HCT116 (cell line): ENCODE measurements around the gene PHB1. TPM values are rescaled to one million over a fixed set of nuclear protein-coding genes. Genes with fewer than 3 reads are reported as not detected.

Source experiments
- ATAC-seq: fragments of 200-7000 bp; cut with Tn5 transposase; 2 replicates; pipeline ENCODE4 v1.9.1; 2020; ENCODE audit warnings: mild to moderate bottlenecking, moderate library complexity
- BruUV-seq: library from RNA; stranded (reverse); fragments of 400-500 nt; replicated peaks from 2 replicates; lab custom pipeline; 2021; lab: Mats Ljungman, UMichigan
- CTCF ChIA-PET: fragments of 300-600 bp; sonication (Branson Sonifier 250); formaldehyde crosslinking; loops from one replicate; lab custom pipeline; 2021; ENCODE audit warnings: antibody characterized with exemption; lab: Charles Lee
- POLR2A ChIA-PET: fragments of 300-600, 350-600 bp; sonication (Branson Sonifier 250); formaldehyde crosslinking; loops from one replicate; lab custom pipeline; 2021; ENCODE audit warnings: antibody characterized with exemption; lab: Charles Lee
- RAD21 ChIA-PET, 2 experiments: fragments of 300-600 bp; sonication (Branson Sonifier 250); formaldehyde crosslinking; loops; one replicate each; lab custom pipeline; 2023; ENCODE audit warnings: low total read pairs in 2 of 2; ENCODE audit not compliant: uncharacterized antibody in 2 of 2, unreplicated experiment in 2 of 2, low non-redundant PET in 1 of 2; lab: Charles Lee
- DNase-seq: peaks from one replicate; pipeline ENCODE4 v3.0.0-alpha.2; 2010; ENCODE audit warnings: low read depth, low spot score
- H2AFZ ChIP-seq: fragments of 200-600 bp; shearing (Covaris generic), sonication (generic); 2 replicates; pipeline ENCODE4 v1.6.1; 2017; ENCODE audit warnings: low read depth, mixed run types, mixed read lengths, antibody characterized with exemption, low read length; ENCODE audit not compliant: poor library complexity, severe bottlenecking
- H3K27ac ChIP-seq: 2 replicates; pipeline ENCODE4 v1.5.1; 2012; ENCODE audit warnings: low read depth, low read length
- H3K27me3 ChIP-seq: fragments of 200-600 bp; sonication (generic); 2 replicates; pipeline ENCODE4 v1.6.1; 2016; ENCODE audit warnings: mixed run types, low read length, mixed read lengths; ENCODE audit not compliant: insufficient read depth
- H3K36me3 ChIP-seq, 2 experiments: fragments of 200-500 bp in 1 of 2; fragments of 200-600 bp in 1 of 2; sonication (Bioruptor generic) in 1 of 2; sonication (generic) in 1 of 2; 2 replicates each; pipeline versions ENCODE4 v1.5.1 to v1.6.1; 2014 to 2016; ENCODE audit warnings: low read length in 2 of 2, inconsistent platforms in 1 of 2, mixed read lengths in 1 of 2, mixed run types in 1 of 2; ENCODE audit not compliant: insufficient read depth in 2 of 2, control insufficient read depth in 1 of 2
- H3K4me1 ChIP-seq, 2 experiments: fragments of 200-600 bp in 1 of 2; sonication (generic) in 1 of 2; 2 replicates each; pipeline versions ENCODE4 v1.5.1 to v1.6.1; 2012 to 2017; ENCODE audit warnings: low read length in 2 of 2, inconsistent platforms in 1 of 2, mild to moderate bottlenecking in 1 of 2, mixed read lengths in 1 of 2, mixed run types in 1 of 2, moderate library complexity in 1 of 2; ENCODE audit not compliant: insufficient read depth in 2 of 2, control insufficient read depth in 1 of 2
- H3K4me2 ChIP-seq: fragments of 200-600 bp; sonication (generic); 2 replicates; pipeline ENCODE4 v1.6.1; 2017; ENCODE audit warnings: mixed run types, low read length, mixed read lengths
- H3K4me3 ChIP-seq, 2 experiments: fragments of 200-600 bp in 1 of 2; sonication (generic) in 1 of 2; replicated peaks in 1 of 2; 2 replicates each; pipeline ENCODE4 v1.5.1; 2011 to 2016; ENCODE audit warnings: low read length in 2 of 2, control low read depth in 1 of 2, low read depth in 1 of 2, mild to moderate bottlenecking in 1 of 2, mixed read lengths in 1 of 2, mixed run types in 1 of 2
- H3K79me2 ChIP-seq: fragments of 200-600 bp; sonication (generic); 2 replicates; pipeline ENCODE4 v1.6.1; 2017; ENCODE audit warnings: mild to moderate bottlenecking, mixed run types, low read length, moderate library complexity, mixed read lengths; ENCODE audit not compliant: insufficient read depth
- H3K9ac ChIP-seq: fragments of 200-600 bp; sonication (generic); 2 replicates; pipeline ENCODE4 v1.6.1; 2016; ENCODE audit warnings: low read length, mixed read lengths
- H3K9me2 ChIP-seq: fragments of 200-600 bp; sonication (generic), shearing (Covaris generic); 2 replicates; pipeline ENCODE4 v1.6.1; 2017; ENCODE audit warnings: mixed run types, mild to moderate bottlenecking, moderate library complexity; ENCODE audit not compliant: insufficient read depth
- H3K9me3 ChIP-seq, 2 experiments: fragments of 200-500 bp in 1 of 2; fragments of 200-600 bp in 1 of 2; sonication (Bioruptor generic) in 1 of 2; sonication (generic) in 1 of 2; 2 replicates each; pipeline ENCODE4 v1.6.1; 2014 to 2017; ENCODE audit warnings: low read length in 2 of 2, mixed read lengths in 2 of 2, inconsistent platforms in 1 of 2, low read depth in 1 of 2, mild to moderate bottlenecking in 1 of 2, mixed run types in 1 of 2, moderate library complexity in 1 of 2; ENCODE audit not compliant: control insufficient read depth in 1 of 2, insufficient read depth in 1 of 2
- H4K20me1 ChIP-seq: fragments of 200-600 bp; sonication (generic), shearing (Covaris generic); 2 replicates; pipeline ENCODE4 v1.6.1; 2017; ENCODE audit warnings: mixed run types, mild to moderate bottlenecking, moderate library complexity; ENCODE audit not compliant: insufficient read depth
- ATF3 ChIP-seq: IDR thresholded peaks from 2 replicates; pipeline ENCODE4 v1.6.1; 2012
- CEBPB ChIP-seq: IDR thresholded peaks from 2 replicates; pipeline ENCODE4 v1.6.1; 2012; ENCODE audit warnings: low read depth
- ELF1 ChIP-seq: IDR thresholded peaks from 2 replicates; pipeline ENCODE4 v1.6.1; 2012; ENCODE audit warnings: low read depth, borderline replicate concordance
- EZH2 ChIP-seq: fragments of 200-600 bp; sonication (generic); IDR thresholded peaks from 2 replicates; pipeline ENCODE4 v1.6.1; 2017; ENCODE audit warnings: antibody characterized with exemption, mixed run types
- EZH2phosphoT487 ChIP-seq: fragments of 200-600 bp; IDR thresholded peaks from 2 replicates; pipeline ENCODE4 v1.6.1; 2018; ENCODE audit warnings: antibody characterized with exemption, borderline replicate concordance
- POLR2AphosphoS5 ChIP-seq: IDR thresholded peaks from 2 replicates; pipeline ENCODE4 v1.6.1; 2011; ENCODE audit warnings: mild to moderate bottlenecking, low read depth, low read length, moderate library complexity
- SIN3A ChIP-seq: IDR thresholded peaks from 2 replicates; pipeline ENCODE4 v1.6.1; 2012; ENCODE audit warnings: low read depth
- SP1 ChIP-seq: IDR thresholded peaks from 2 replicates; pipeline ENCODE4 v1.6.1; 2012; ENCODE audit warnings: low read depth
- YY1 ChIP-seq: IDR thresholded peaks from 2 replicates; pipeline ENCODE4 v1.6.1; 2011; ENCODE audit warnings: low read length, low read depth, moderate library complexity, mild to moderate bottlenecking; ENCODE audit not compliant: insufficient replicate concordance; ENCODE audit errors: extremely low read depth
- ZFX ChIP-seq: fragments of 450-650 bp; IDR thresholded peaks from 2 replicates; pipeline ENCODE4 v1.6.1; 2017
- intact Hi-C: fragments of 100-400 bp; cut with micrococcal nuclease; formaldehyde crosslinking; loops from 2 replicates; pipeline ENCODE4 v1.10.0; 2022
- total RNA-seq: library from RNA; stranded (reverse); gene quantifications from one replicate; pipeline ENCODE4 v1.2.1, GENCODE V29; 2021; ENCODE audit not compliant: unreplicated experiment

PHB1 gene
- total RNA-seq, 1 experiment from 2014 or later, result 534 TPM

- TF ChIP-seq SIN3A, result no peak
- no peak for TF ChIP-seq ELF1
- no peak for TF ChIP-seq ZFX
Observed at GRCh38 chr17:49406421-49407061, 8.1 kb downstream of the PHB1 start (continued).

DNA sequence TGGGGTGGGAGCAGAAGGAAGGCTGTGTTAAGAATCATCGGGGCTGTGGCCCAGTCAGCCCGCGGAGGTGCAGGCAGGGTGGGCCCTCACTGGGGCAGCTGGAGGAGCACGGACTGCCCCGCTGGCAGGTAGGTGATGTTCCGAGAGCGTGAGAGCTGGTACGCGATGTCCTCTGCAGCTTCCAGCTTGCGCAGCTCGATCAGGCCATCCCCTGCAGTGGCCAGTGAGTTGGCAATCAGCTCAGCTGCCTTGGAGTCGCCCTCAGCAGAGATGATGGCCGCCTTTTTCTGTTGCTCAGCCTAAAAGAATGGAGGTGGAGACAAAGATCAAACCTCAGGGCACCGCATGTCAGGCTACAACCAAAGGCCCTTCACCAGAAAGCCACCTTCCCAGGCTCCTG is 9.8 kb downstream of the PHB1 start:
- no peak overlapping the region for H2AFZ ChIP-seq
- intact Hi-C loops, result loop anchor here (5.0 kb wide), 1 partner anchor 302 kb away; the partner anchor contains the start of gene SLC35B1
- no TSS peak for BruUV-seq
- DNase-seq (no peak), ATAC-seq (no peak)
- H3K4me3 ChIP-seq, result no peak overlapping the region
- H3K36me3 ChIP-seq, result peaks cover 62 to 68% of the 10 kb centered on the region in 2 experiments
- peaks cover 0 to 3% of the 10 kb centered on the region in 2 experiments; a peak in 3 of 4 replicates for H3K4me1 ChIP-seq
- no peak overlapping the region for H3K27ac ChIP-seq
- H3K9me3 ChIP-seq, result no peaks in the 10 kb centered on the region
- H3K4me2 ChIP-seq, result no peak overlapping the region
- TF ChIP-seq CEBPB (no peak), SP1 (no peak), POLR2AphosphoS5 (no peak), ATF3 (no peak), EZH2phosphoT487 (no peak), EZH2 (no peak), YY1 (no peak), ELF1 (no peak)
- ChIA-PET RAD21 (no interaction called here), POLR2A (no interaction called here), CTCF (interaction anchor here (0.6 to 1.6 kb wide), 2 partner anchors 33 to 152 kb away, joined by 4 read pairs; no protein-coding TSS in a partner anchor)
- peaks cover 22% of the 10 kb centered on the region; the same call in 1 of the 2 replicates for H3K79me2 ChIP-seq
- H3K27me3 ChIP-seq, result no peaks in the 10 kb centered on the region
- no peak overlapping the region for H3K9ac ChIP-seq
- no peaks in the 10 kb centered on the region for H4K20me1 ChIP-seq
- H3K9me2 ChIP-seq, result no peaks in the 10 kb centered on the region
